ENCODE measurements around the gene OSGIN1. TPM values are rescaled to one million over a fixed set of nuclear protein-coding genes. Genes with fewer than 3 reads are reported as not detected.

OSGIN1 gene, protein sequence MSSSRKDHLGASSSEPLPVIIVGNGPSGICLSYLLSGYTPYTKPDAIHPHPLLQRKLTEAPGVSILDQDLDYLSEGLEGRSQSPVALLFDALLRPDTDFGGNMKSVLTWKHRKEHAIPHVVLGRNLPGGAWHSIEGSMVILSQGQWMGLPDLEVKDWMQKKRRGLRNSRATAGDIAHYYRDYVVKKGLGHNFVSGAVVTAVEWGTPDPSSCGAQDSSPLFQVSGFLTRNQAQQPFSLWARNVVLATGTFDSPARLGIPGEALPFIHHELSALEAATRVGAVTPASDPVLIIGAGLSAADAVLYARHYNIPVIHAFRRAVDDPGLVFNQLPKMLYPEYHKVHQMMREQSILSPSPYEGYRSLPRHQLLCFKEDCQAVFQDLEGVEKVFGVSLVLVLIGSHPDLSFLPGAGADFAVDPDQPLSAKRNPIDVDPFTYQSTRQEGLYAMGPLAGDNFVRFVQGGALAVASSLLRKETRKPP
- under 1 TPM in 3 of 6 donors, not detected in 3; 0.20 to 0.85 (median 0.24) TPM for polyA plus RNA-seq (ENCODE audit: low read depth in 6 of 6)

DNA sequence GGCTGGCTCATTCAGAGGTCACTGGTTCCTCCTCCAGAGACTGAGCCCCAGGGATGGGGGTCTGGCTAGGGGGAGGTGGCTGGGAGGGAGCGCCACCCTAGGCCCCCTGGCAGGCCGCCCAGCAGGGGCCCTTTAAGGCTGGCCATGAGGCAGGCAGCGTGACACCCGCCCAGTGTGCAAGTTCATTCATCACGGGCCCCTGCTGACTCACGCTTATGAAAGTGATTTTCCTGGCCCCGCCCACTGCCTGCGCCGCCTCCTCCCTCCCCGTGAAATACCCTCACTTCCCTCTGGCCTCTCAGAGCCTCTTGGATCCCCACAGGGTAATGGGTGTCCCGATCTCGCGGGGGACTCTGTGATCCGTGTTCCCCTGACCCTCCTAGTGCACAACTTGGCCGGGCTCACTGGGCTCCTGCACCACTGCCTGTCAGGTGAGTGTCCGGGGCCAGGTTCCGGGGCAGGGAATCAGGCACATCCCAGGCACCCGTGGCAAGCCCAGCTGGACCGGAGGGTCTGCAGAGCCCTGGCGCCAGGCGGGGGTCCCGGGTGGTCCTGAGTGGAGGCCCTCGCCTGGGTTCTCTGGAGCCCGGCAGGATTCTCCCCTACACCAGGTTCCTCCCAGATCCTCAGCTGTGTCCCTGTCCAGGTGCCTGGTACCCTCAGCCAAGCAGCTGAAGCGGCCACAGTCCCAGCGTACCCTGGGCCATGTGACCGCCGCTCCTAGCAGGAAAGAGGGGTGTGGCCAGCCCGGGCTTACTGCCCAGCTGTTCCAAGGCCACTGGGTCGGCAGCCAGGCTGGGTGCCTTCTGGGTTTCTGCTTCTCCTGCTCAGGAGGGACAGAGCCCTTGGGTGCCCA lies at the start of gene OSGIN1:
TSS of gene OSGIN1 (plus strand) at position 301 of the 856 bp plus-strand sequence. CDS start 4,432 bp downstream, outside the sequence.
- Mint-ChIP-seq H3K9me3 (no peaks in the 10 kb centered on the region), H3K4me1 (peaks cover 7 to 12% (median 7%) of the 10 kb centered on the region in 3 donors), H3K27ac (peak within 1 kb of the TSS in 2 of 6 donors; percentile 21 to 60), H3K27me3 (peaks cover 8 to 50% (median 9%) of the 10 kb centered on the region in 3 donors), H3K36me3 (no peaks in the 10 kb centered on the region), H3K4me3 (peak within 1 kb of the TSS in 6 of 8 donors; percentile 8 to 80 (median 39))
- ATAC-seq (ENCODE audit: low read depth in 2 of 2) (peak; percentile 71), DNase-seq (peak; percentile 9)

DNA sequence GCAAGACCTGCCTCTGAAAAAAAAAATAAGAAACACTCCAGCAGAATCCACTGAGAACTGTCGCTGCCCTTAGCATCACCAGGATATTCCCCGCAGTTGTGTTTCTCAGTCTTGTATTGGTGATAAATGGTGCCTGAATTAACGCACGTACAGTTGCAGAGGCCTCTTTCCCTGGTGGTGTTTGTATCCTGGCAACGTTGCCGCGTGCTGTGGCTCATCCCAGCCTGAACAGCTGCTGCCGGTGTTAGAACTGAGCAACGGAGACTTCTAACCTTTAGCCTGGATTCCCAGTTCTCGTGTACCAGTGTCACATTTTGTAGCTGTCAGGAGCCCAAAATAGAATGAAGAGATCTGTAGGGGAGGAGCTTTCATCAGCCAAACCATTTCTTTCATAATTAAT lies 49.3 kb upstream of the OSGIN1 start:
- H3K27me3 Mint-ChIP-seq, result no peaks in the 10 kb centered on the region
- ATAC-seq (ENCODE audit: low read depth in 2 of 2) (no peak), DNase-seq (no peak)
- H3K9me3 Mint-ChIP-seq, result no peaks in the 10 kb centered on the region
- H3K4me1 Mint-ChIP-seq, result peaks cover 30 to 36% (median 30%) of the 10 kb centered on the region in 3 donors
- peak overlapping the region in 1 of 6 donors; percentile 88 for H3K27ac Mint-ChIP-seq
- peaks cover 5 to 6% of the 10 kb centered on the region in 2 donors for H3K36me3 Mint-ChIP-seq
- H3K4me3 Mint-ChIP-seq, result peak overlapping the region in 1 of 8 donors; percentile 35

DNA sequence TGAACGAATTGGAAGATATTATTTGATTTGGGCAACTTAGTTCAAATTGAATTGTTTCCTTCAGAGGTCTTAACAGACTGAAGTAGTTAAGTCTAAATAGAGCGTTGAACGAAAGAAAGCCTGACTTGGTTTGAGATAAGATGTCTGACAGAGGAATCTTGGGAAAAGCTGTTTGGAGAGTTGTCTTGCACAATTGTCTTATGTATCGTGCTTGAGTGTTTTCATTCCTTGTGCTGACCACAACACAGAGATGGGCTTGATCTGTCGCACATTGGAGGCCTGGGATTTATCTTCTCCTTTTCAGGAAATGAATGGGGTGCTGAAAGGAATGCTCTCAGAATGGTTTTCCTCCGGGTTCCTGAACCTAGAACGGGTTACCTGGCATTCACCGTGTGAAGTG lies 46.4 kb upstream of the OSGIN1 start:
- Mint-ChIP-seq H3K9me3 (no peaks in the 10 kb centered on the region), H3K36me3 (peaks cover 6 to 13% of the 10 kb centered on the region in 2 donors), H3K27ac (no peak overlapping the region), H3K4me1 (peaks cover 13 to 18% (median 15%) of the 10 kb centered on the region in 3 donors), H3K4me3 (no peak overlapping the region), H3K27me3 (no peaks in the 10 kb centered on the region)
- ATAC-seq (ENCODE audit: low read depth in 2 of 2) (no peak), DNase-seq (no peak)

DNA sequence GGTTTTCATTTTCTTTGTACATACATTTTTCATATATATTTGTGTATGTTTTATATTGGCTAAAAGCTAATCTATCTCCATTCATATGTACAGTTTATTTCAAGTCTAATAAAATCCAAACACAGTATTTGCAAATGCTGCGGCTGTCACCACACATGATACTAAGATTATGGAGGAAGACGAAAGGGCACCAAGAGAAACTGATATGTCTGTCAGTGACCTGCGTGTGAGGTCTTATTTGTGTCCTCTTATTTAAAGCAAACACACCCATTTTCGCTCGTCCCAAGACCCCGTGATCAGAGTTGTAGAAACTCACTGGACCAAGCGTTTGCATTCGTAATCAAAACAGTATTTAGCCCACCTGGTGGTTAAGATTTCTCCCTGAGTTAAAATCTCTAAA lies 45.9 kb upstream of the OSGIN1 start:
- no peak for ATAC-seq (ENCODE audit: low read depth in 2 of 2)
- H3K36me3 Mint-ChIP-seq, result peaks cover 6 to 17% of the 10 kb centered on the region in 2 donors

DNA sequence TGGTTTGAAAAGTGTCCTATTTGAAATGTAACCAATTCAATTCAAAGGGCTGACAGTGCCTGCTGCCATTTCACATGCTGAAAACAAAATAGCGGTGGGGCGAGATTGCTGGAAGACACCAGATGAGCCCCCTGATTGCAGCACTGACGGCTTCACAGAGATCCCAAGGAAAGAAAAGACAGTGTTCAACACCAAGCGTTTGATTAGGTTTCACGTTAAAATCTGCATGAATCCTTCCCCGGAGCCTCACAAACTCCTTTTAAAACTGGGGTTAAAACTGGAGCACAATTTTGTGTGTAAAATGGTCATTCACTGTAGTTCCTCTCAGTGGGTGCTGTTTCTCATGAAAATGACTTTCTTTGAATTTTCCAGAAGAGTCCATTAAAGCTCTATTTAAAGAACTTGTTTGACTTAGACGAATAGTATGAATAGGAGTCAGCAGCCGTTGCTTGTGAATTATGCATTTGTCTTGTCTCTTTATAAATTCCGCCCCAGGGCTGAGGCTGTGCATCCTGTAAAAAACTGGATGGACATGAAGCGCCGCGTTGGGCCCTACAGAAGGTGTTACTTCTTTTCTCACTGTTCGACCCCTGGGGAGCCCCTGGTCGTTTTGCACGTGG lies 45.3 kb upstream of the OSGIN1 start:
- H3K27me3 Mint-ChIP-seq, result no peaks in the 10 kb centered on the region
- no peaks in the 10 kb centered on the region for H3K9me3 Mint-ChIP-seq
- H3K36me3 Mint-ChIP-seq, result peaks cover 6 to 20% of the 10 kb centered on the region in 2 donors
- no peak overlapping the region for H3K27ac Mint-ChIP-seq
- no peak for ATAC-seq (ENCODE audit: low read depth in 2 of 2)
- no peak for DNase-seq
- H3K4me1 Mint-ChIP-seq, result peaks cover 7 to 16% (median 10%) of the 10 kb centered on the region in 3 donors
- no peak overlapping the region for H3K4me3 Mint-ChIP-seq

More for the DNA sequence above, 45.9 kb upstream of the OSGIN1 start:
- H3K27ac Mint-ChIP-seq, result no peak overlapping the region
- H3K4me1 Mint-ChIP-seq, result peaks cover 11 to 17% (median 13%) of the 10 kb centered on the region in 3 donors
- no peaks in the 10 kb centered on the region for H3K9me3 Mint-ChIP-seq
- H3K27me3 Mint-ChIP-seq, result no peaks in the 10 kb centered on the region
- DNase-seq, result no peak
- no peak overlapping the region for H3K4me3 Mint-ChIP-seq

DNA sequence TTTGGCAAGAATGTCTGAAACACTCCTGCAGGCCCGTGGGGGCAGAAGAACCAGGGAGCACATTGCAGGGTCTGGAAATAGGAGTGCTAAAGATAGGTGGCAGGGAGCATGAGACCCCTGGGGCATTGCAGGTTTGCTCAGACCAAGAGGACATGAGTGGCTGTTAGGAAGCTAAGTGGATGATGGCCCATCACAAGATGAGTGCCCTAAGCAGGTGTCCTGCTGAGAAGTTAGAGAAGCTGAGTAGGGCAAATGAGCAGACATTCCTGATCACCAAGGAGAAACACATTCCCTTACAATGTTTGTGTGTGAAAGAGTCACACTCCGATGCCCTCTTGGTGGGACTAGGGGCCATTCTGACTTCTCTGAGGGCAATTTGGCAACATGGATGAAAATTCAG lies 44.2 kb upstream of the OSGIN1 start:
- ATAC-seq (ENCODE audit: low read depth in 2 of 2) (no peak), DNase-seq (no peak)
- Mint-ChIP-seq H3K9me3 (no peaks in the 10 kb centered on the region), H3K27ac (peak overlapping the region in 2 of 6 donors; percentile 30 to 82), H3K4me1 (peaks cover 3 to 14% (median 5%) of the 10 kb centered on the region in 3 donors), H3K36me3 (peaks cover 6 to 20% of the 10 kb centered on the region in 2 donors), H3K27me3 (no peaks in the 10 kb centered on the region), H3K4me3 (no peak overlapping the region)

DNA sequence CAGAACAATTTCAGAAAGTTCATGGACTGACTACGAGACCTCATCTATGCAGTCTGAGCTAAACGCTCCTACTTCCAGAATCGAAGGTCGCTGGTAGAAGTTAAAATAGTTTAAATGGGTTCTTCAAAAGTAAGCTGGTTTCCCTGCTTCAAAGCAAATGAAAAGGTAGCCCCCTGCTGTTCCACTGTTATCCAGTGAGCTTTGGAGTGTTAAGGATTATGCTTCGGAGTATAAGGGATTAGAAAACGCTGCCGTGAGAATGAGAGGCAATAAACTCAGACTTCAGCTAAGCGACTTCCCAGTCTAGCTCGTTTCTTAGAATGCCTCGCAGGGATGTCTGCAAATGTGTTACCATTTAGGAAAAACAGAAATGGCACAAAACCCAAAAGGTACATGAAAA lies 41.8 kb upstream of the OSGIN1 start:
- H3K4me3 Mint-ChIP-seq, result no peak overlapping the region
- H3K4me1 Mint-ChIP-seq, result peaks cover 1 to 13% (median 10%) of the 10 kb centered on the region in 3 donors
- no peaks in the 10 kb centered on the region for H3K9me3 Mint-ChIP-seq
- H3K27ac Mint-ChIP-seq, result peak overlapping the region in 1 of 6 donors; percentile 69
- ATAC-seq (ENCODE audit: low read depth in 2 of 2) (no peak), DNase-seq (no peak)
- H3K36me3 Mint-ChIP-seq, result peaks cover 19 to 37% of the 10 kb centered on the region in 2 donors
- H3K27me3 Mint-ChIP-seq, result no peaks in the 10 kb centered on the region

DNA sequence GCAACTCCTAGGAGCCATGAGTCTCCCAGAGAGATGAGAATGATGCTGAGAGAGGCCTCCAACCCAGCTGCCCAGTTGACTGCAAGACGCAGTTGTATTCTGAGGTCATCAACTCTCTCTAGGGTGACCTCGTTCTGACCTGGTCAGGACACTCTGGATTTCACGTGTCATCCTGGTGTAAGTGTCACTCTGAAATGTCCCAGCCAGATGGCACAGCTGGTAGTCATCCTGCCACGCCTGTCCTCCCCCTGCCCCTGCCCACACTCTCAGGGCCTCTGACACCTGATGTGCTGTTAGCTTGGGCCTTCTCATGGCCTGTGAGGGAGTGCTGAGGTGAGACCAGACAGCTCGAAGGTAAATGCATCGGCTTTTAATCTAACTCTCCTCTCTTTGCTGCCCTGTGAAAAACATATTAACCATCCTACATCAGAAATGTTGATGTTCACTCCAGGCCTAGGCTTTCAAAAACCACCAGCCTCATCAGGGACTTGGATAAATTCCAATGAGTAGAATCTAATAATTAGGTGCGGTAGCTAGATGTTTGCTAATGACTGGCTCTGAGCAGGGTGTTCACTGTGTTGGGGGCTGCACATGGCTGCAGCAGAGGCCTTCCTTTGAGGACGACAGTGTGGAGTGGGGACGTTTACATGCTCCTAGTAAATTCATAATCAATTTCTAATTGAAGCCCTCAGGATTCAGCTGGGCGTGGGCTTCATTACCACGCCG lies 40.4 kb upstream of the OSGIN1 start:
- DNase-seq (no peak), ATAC-seq (ENCODE audit: low read depth in 2 of 2) (no peak)
- Mint-ChIP-seq H3K4me3 (no peak overlapping the region), H3K36me3 (peaks cover 14 to 44% of the 10 kb centered on the region in 2 donors), H3K27ac (peak overlapping the region in 1 of 6 donors; percentile 26), H3K4me1 (peaks cover 1 to 17% (median 11%) of the 10 kb centered on the region in 3 donors), H3K9me3 (no peaks in the 10 kb centered on the region), H3K27me3 (no peaks in the 10 kb centered on the region)

DNA sequence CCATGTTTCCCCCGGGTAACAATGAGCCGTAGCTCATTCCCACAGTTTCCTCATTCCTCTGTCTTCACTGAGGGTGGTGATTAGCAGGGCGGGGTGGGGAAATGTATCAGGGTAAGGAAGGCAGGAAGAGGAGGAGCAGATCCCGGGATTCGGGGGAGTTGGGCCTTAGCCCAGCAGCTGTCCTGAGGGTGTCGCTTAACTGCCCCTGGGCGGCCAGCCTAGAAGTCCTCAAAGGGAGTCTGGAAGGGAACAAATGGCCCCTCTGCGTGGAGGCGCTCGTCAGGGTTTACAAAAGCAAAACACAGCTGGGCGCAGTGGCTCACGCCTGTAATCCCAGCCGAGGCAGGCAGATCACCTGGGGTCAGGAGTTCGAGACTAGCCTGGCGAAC lies 39.8 kb upstream of the OSGIN1 start:
- H3K4me1 Mint-ChIP-seq, result peaks cover 1 to 17% (median 11%) of the 10 kb centered on the region in 3 donors
- H3K36me3 Mint-ChIP-seq, result peaks cover 17 to 48% of the 10 kb centered on the region in 2 donors
- no peaks in the 10 kb centered on the region for H3K9me3 Mint-ChIP-seq
- peak overlapping the region in 1 of 6 donors; percentile 26 for H3K27ac Mint-ChIP-seq
- H3K4me3 Mint-ChIP-seq, result no peak overlapping the region
- ATAC-seq (ENCODE audit: low read depth in 2 of 2) (no peak), DNase-seq (no peak)
- H3K27me3 Mint-ChIP-seq, result no peaks in the 10 kb centered on the region

DNA sequence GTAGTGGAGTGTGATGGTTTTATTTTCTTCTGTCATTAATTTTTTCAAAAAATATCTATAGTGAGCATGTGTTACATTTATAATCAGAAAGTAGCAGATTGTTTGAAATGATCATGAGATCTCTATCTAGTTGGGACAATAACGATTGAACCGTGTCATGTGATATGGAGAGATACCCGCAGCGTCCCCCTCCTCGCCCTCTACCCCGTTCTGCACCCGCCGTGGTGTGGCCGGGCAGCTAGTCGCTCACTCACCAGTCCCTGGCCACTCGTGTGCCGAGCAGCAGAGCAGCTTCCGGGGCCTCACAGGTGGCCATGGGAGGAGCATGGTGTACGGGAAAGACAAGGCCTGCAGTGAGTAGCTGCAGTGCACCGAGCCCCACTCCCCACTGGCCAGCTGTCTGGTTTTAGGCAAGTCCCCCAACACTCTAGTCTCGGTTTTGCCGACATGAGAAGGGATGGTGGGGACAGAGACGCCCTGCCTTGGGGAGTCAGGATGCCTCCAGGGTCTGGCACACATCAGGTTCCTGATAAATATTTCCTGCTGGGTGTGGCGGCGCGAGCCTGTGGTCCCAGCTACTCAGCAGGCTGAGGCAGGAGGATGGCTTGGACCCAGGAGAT lies 38.8 kb upstream of the OSGIN1 start:
- Mint-ChIP-seq H3K4me1 (peaks cover 1 to 18% (median 6%) of the 10 kb centered on the region in 3 donors), H3K4me3 (no peak overlapping the region), H3K36me3 (peaks cover 25 to 48% of the 10 kb centered on the region in 2 donors), H3K27me3 (no peaks in the 10 kb centered on the region), H3K9me3 (no peaks in the 10 kb centered on the region), H3K27ac (peak overlapping the region in 1 of 6 donors; percentile 39)
- no peak for ATAC-seq (ENCODE audit: low read depth in 2 of 2)
- DNase-seq, result no peak

DNA sequence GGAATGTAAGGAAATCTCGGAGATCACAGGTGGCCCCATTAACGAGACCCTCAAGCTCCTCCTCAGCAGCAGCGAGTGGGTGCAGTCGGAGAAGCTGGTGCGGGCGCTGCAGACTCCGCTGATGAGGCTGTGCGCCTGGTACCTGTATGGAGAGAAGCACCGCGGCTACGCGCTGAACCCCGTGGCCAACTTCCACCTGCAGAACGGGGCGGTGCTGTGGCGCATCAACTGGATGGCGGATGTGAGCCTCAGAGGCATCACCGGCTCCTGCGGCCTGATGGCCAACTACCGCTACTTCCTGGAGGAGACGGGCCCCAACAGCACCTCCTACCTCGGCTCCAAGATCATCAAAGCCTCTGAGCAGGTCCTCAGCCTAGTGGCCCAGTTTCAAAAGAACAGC lies 38.0 kb upstream of the OSGIN1 start:
- Mint-ChIP-seq H3K4me1 (peaks cover 1 to 20% (median 6%) of the 10 kb centered on the region in 3 donors), H3K36me3 (peaks cover 26 to 53% of the 10 kb centered on the region in 2 donors)

DNA sequence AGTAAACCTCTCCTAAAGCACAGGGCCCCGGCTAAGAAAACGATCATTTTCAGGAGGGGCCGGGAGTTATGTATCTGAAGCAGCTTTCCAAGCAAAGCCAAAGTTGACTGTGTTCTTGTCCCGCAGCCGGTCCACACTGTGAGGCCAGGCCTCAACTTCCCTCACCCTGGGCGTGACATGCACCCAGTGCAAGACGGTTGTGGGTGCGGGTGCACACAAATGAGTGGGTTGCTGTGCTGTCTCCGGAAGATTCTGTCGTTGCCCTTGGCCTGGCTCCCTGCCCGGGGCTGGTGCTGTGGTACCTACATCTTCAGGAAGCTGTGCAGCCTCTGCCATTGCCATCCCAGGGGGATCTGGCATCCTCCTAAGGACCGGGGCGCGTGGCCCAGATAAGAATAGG lies 37.5 kb upstream of the OSGIN1 start:
- Mint-ChIP-seq H3K27me3 (no peaks in the 10 kb centered on the region), H3K9me3 (no peaks in the 10 kb centered on the region), H3K27ac (peak overlapping the region in 1 of 6 donors; percentile 51), H3K4me1 (peaks cover 1 to 21% (median 6%) of the 10 kb centered on the region in 3 donors), H3K36me3 (peaks cover 28 to 56% of the 10 kb centered on the region in 2 donors), H3K4me3 (no peak overlapping the region)
- ATAC-seq (ENCODE audit: low read depth in 2 of 2) (no peak), DNase-seq (no peak)

More for the DNA sequence above, 38.0 kb upstream of the OSGIN1 start:
- Mint-ChIP-seq H3K27me3 (no peaks in the 10 kb centered on the region), H3K27ac (no peak overlapping the region), H3K4me3 (no peak overlapping the region), H3K9me3 (no peaks in the 10 kb centered on the region)
- ATAC-seq (ENCODE audit: low read depth in 2 of 2) (no peak), DNase-seq (no peak)

Data from naive B cell (primary cell).